Measurements from ENCODE around the gene TMEM167B. TPM values are rescaled to one million over a fixed set of nuclear protein-coding genes. Genes with fewer than 3 reads are reported as not detected.
A peak's percentile ranks its signal among the peaks of the same experiment; 100 is the strongest.

Gene TMEM167B
- total RNA-seq, 1 experiment from 2014 or later: 18.1 TPM

- ChIA-PET CTCF (interaction anchor here (0.5 to 2.2 kb wide), 3 partner anchors 10 to 121 kb away, joined by 3 to 18 read pairs (median 4); no protein-coding TSS in a partner anchor), POLR2A (interaction anchor here (1.0 kb wide), 1 partner anchor 443 kb away, joined by 3 read pairs; no protein-coding TSS in a partner anchor)
- Histone ChIP-seq H3K36me3 (ENCODE audit: control insufficient read depth, insufficient read depth, low read length) (no peaks in the 10 kb centered on the region), H3K4me1 (ENCODE audit: control insufficient read depth, insufficient read depth, low read length) (no peaks in the 10 kb centered on the region), H3K4me3 (ENCODE audit: low read depth in 2 of 2, low read length in 2 of 2) (no peak overlapping the region), H3K27me3 (ENCODE audit: control insufficient read depth, insufficient read depth, low read length) (no peaks in the 10 kb centered on the region), H3K27ac (ENCODE audit: low read length) (no peak overlapping the region), H3K9me3 (ENCODE audit: control insufficient read depth, insufficient read depth, low read depth, low read length) (no peaks in the 10 kb centered on the region)
- no peak for DNase-seq (ENCODE audit: low read depth, low spot score)
- ATAC-seq: no peak
- TF ChIP-seq REST (IDR thresholded peaks at IDR 0.05; ENCODE audit: insufficient read depth in 1 of 2, low read depth in 2 of 2, low read length in 1 of 2): no peak
- TF ChIP-seq SIN3A (IDR thresholded peaks at IDR 0.05; ENCODE audit: borderline replicate concordance, insufficient read depth, low read depth, low read length): no peak
- no peak for TF ChIP-seq CTCF (IDR thresholded peaks at IDR 0.05)
- no peak for TF ChIP-seq TCF7L2 (IDR thresholded peaks at IDR 0.05; ENCODE audit: low read depth, low read length)
- no TSS peak for BruUV-seq (replicated peaks)
- in situ Hi-C loops (cut with HindIII; ENCODE audit: low pct_unique_long_range_greater_than_20kb, low sequenced_read_pairs) (no loop called here), intact Hi-C loops (cut with micrococcal nuclease; ENCODE audit: unreplicated experiment) (loop anchor here (1.0 kb wide), 1 partner anchor 22 kb away; no protein-coding TSS in a partner anchor)
Observed at GRCh38 chr1:109111386-109112055, 21.0 kb downstream of the TMEM167B start.

GRCh38 chr1:109112056-109112651 lies 21.6 kb downstream of the TMEM167B start:
- no peaks in the 10 kb centered on the region for H3K4me1 ChIP-seq (ENCODE audit: control insufficient read depth, insufficient read depth, low read length)
- H3K27ac ChIP-seq (ENCODE audit: low read length): no peak overlapping the region
- ATAC-seq (peak; percentile 74), DNase-seq (ENCODE audit: low read depth, low spot score) (no peak)
- intact Hi-C loops (cut with micrococcal nuclease; ENCODE audit: unreplicated experiment) (loop anchor here (1.0 kb wide), 1 partner anchor 23 kb away; no protein-coding TSS in a partner anchor), in situ Hi-C loops (cut with HindIII; ENCODE audit: low pct_unique_long_range_greater_than_20kb, low sequenced_read_pairs) (no loop called here)
- no peaks in the 10 kb centered on the region for H3K9me3 ChIP-seq (ENCODE audit: control insufficient read depth, insufficient read depth, low read depth, low read length)
- no peaks in the 10 kb centered on the region for H3K36me3 ChIP-seq (ENCODE audit: control insufficient read depth, insufficient read depth, low read length)
- no TSS peak for BruUV-seq (replicated peaks)
- ChIA-PET CTCF (interaction anchor here (0.5 to 1.2 kb wide), 4 partner anchors 10 to 122 kb away, joined by 3 to 4 read pairs (median 4); partner anchors contain the start of gene SARS1), POLR2A (no interaction called here)
- H3K27me3 ChIP-seq (ENCODE audit: control insufficient read depth, insufficient read depth, low read length): no peaks in the 10 kb centered on the region
- H3K4me3 ChIP-seq (ENCODE audit: low read depth in 2 of 2, low read length in 2 of 2): peak overlapping the region; percentile 3 to 30; a peak in 3 of 4 replicates
- TF ChIP-seq CTCF (IDR thresholded peaks at IDR 0.05) (no peak), POLR2AphosphoS5 (IDR thresholded peaks at IDR 0.05; ENCODE audit: low read depth, low read length) (no peak)
